Measurements from ENCODE around the gene VAMP7. TPM values are rescaled to one million over a fixed set of nuclear protein-coding genes. Genes with fewer than 3 reads are reported as not detected.

The VAMP7 gene
- polyA plus RNA-seq, 1 donor (not counting 4 experiments of a cell fraction or from before 2014, with no cell fraction given) = 41.5 TPM

- FAIRE-seq = no peak
Measured at GRCh38 chrX:155874571-155875244, 6.4 kb upstream of the VAMP7 start.

GRCh38 chrX:155876704-155877103 is 4.4 kb upstream of the VAMP7 start:
- no peak overlapping the region for H2AFZ ChIP-seq (ENCODE audit: control insufficient read depth, low read length)
- TF ChIP-seq EZH2 (IDR thresholded peaks at IDR 0.05; ENCODE audit: low read length) = no peak
- no peak for TF ChIP-seq CTCF (optimal IDR thresholded peaks at IDR 0.05 in 1 of 3, IDR thresholded peaks at IDR 0.05 in 1 of 3, conservative IDR thresholded peaks at IDR 0.05 in 1 of 3; ENCODE audit: extremely low read depth in 1 of 3, insufficient read depth in 2 of 3, low read length in 3 of 3)
- dilution Hi-C loops (cut with MboI; ENCODE audit: extremely low pct_ligation_motif_present, low sequenced_read_pairs) = no loop called here

More at GRCh38 chrX:155874571-155875244, 6.4 kb upstream of the VAMP7 start:
- DNase-seq (ENCODE audit: low read depth, low spot score) = no peak
- dilution Hi-C loops (cut with MboI; ENCODE audit: extremely low pct_ligation_motif_present, low sequenced_read_pairs) = no loop called here
- Histone ChIP-seq H3K9me3 (ENCODE audit: control insufficient read depth, low read depth, low read length) (no peaks in the 10 kb centered on the region), H3K4me3 (ENCODE audit: control insufficient read depth in 2 of 3, extremely low read depth in 1 of 3, insufficient read depth in 2 of 3, low read depth in 1 of 3, low read length in 3 of 3) (no peak overlapping the region), H3K79me2 (ENCODE audit: control insufficient read depth, insufficient read depth, low read length) (no peaks in the 10 kb centered on the region), H4K20me1 (ENCODE audit: control insufficient read depth, extremely low read depth, insufficient read depth, low read length) (no peaks in the 10 kb centered on the region), H3K9me1 (ENCODE audit: control insufficient read depth, extremely low read depth, insufficient read depth, low read length) (no peaks in the 10 kb centered on the region), H3K27me3 (ENCODE audit: control insufficient read depth, extremely low read depth, insufficient read depth, low read length) (peaks cover 7% of the 10 kb centered on the region), H3K27ac (ENCODE audit: control insufficient read depth, insufficient read depth, low read length) (no peak overlapping the region), H3K36me3 (ENCODE audit: control insufficient read depth in 2 of 2, extremely low read depth in 1 of 2, insufficient read depth in 2 of 2, low read length in 2 of 2) (no peaks in the 10 kb centered on the region), H2AFZ (ENCODE audit: control insufficient read depth, low read length) (no peak overlapping the region), H3K4me2 (ENCODE audit: control insufficient read depth, extremely low read depth, insufficient read depth, low read depth, low read length) (no peak overlapping the region), H3K4me1 (ENCODE audit: control insufficient read depth, extremely low read depth, insufficient read depth, low read length) (no peaks in the 10 kb centered on the region), H3K9ac (ENCODE audit: control insufficient read depth, extremely low read depth, insufficient read depth, low read length) (no peak overlapping the region)
- TF ChIP-seq CTCF (optimal IDR thresholded peaks at IDR 0.05 in 1 of 3, IDR thresholded peaks at IDR 0.05 in 1 of 3, conservative IDR thresholded peaks at IDR 0.05 in 1 of 3; ENCODE audit: extremely low read depth in 1 of 3, insufficient read depth in 2 of 3, low read length in 3 of 3) (no peak), EZH2 (IDR thresholded peaks at IDR 0.05; ENCODE audit: low read length) (no peak)

More at GRCh38 chrX:155876704-155877103, 4.4 kb upstream of the VAMP7 start:
- no peak for FAIRE-seq
- Histone ChIP-seq H3K27ac (ENCODE audit: control insufficient read depth, insufficient read depth, low read length) (no peak overlapping the region), H3K9ac (ENCODE audit: control insufficient read depth, extremely low read depth, insufficient read depth, low read length) (no peak overlapping the region), H3K9me1 (ENCODE audit: control insufficient read depth, extremely low read depth, insufficient read depth, low read length) (no peaks in the 10 kb centered on the region), H3K4me2 (ENCODE audit: control insufficient read depth, extremely low read depth, insufficient read depth, low read depth, low read length) (no peak overlapping the region), H4K20me1 (ENCODE audit: control insufficient read depth, extremely low read depth, insufficient read depth, low read length) (no peaks in the 10 kb centered on the region), H3K4me3 (ENCODE audit: control insufficient read depth in 2 of 3, extremely low read depth in 1 of 3, insufficient read depth in 2 of 3, low read depth in 1 of 3, low read length in 3 of 3) (no peak overlapping the region), H3K79me2 (ENCODE audit: control insufficient read depth, insufficient read depth, low read length) (peaks cover 4% of the 10 kb centered on the region), H3K36me3 (ENCODE audit: control insufficient read depth in 2 of 2, extremely low read depth in 1 of 2, insufficient read depth in 2 of 2, low read length in 2 of 2) (no peaks in the 10 kb centered on the region), H3K9me3 (ENCODE audit: control insufficient read depth, low read depth, low read length) (no peaks in the 10 kb centered on the region), H3K4me1 (ENCODE audit: control insufficient read depth, extremely low read depth, insufficient read depth, low read length) (no peaks in the 10 kb centered on the region), H3K27me3 (ENCODE audit: control insufficient read depth, extremely low read depth, insufficient read depth, low read length) (peaks cover 7% of the 10 kb centered on the region)
- DNase-seq (ENCODE audit: low read depth, low spot score) = no peak

Measured in keratinocyte (primary cell).